H1 (cell line): ENCODE measurements around the gene PARD3.

ENCODE experiments used
- CTCF ChIP-seq, 3 experiments: IDR thresholded peaks; 1 replicate in 2 of 3; 2 replicates in 1 of 3; pipeline versions ENCODE4 v1.5.1 to v1.6.1; 2011; ENCODE audit warnings: low read length in 3 of 3, mild to moderate bottlenecking in 3 of 3, inconsistent platforms in 2 of 3, low read depth in 1 of 3, moderate library complexity in 1 of 3; ENCODE audit not compliant: insufficient read depth in 1 of 3; ENCODE audit errors: control extremely low read depth in 1 of 3
- MAFK ChIP-seq: IDR thresholded peaks from 2 replicates; pipeline ENCODE4 v1.6.1; 2012; ENCODE audit warnings: low read depth, mild to moderate bottlenecking, improper control_type of control experiment, low read length
- POLR2AphosphoS5 ChIP-seq: IDR thresholded peaks from 2 replicates; pipeline ENCODE4 v1.6.1; 2011; ENCODE audit warnings: low read depth, low read length
- RAD21 ChIP-seq, 2 experiments: IDR thresholded peaks in 1 of 2; conservative IDR thresholded peaks in 1 of 2; 2 replicates each; pipeline ENCODE4 v1.6.1; 2011; ENCODE audit warnings: low read depth in 2 of 2, low read length in 2 of 2, improper control_type of control experiment in 1 of 2, inconsistent platforms in 1 of 2, mild to moderate bottlenecking in 1 of 2, moderate library complexity in 1 of 2

GRCh38 chr10:34537629-34538231 lies 277.4 kb downstream of the PARD3 start:
- no peak for TF ChIP-seq CTCF (IDR thresholded peaks at IDR 0.05; ENCODE audit: control extremely low read depth in 1 of 3, insufficient read depth in 1 of 3, low read depth in 1 of 3, low read length in 3 of 3)
- TF ChIP-seq MAFK, result no peak
- no peak for TF ChIP-seq POLR2AphosphoS5
- TF ChIP-seq RAD21 (IDR thresholded peaks at IDR 0.05 in 1 of 2, conservative IDR thresholded peaks at IDR 0.05 in 1 of 2; ENCODE audit: low read depth in 2 of 2, low read length in 2 of 2), result no peak
